Activated naive CD4-positive, alpha-beta T cell treated with anti-CD3 and anti-CD28 coated beads, Interleukin-2, amount 50 U/mL, for 72 hours (primary cell): ENCODE measurements around the gene MIB1. TPM values are rescaled to one million over a fixed set of nuclear protein-coding genes. Genes with fewer than 3 reads are reported as not detected.

Experiments
- ATAC-seq, 2 donors: fragments of 150-1000 bp; cut with Tn5 transposase; 2 replicates each; pipeline ENCODE4 v1.10.0; 2021; ENCODE audit warnings: mild to moderate bottlenecking in 2 of 2, moderate library complexity in 2 of 2
- DNase-seq, 2 donors: peaks; one replicate each; pipeline ENCODE4 v3.0.0; 2021 to 2022; ENCODE audit warnings: low spot score in 2 of 2
- H3K27ac Mint-ChIP-seq, 2 donors: one replicate each; pipeline ENCODE4 v1.8.0; 2022; ENCODE audit warnings: mild to moderate bottlenecking in 2 of 2, mixed read lengths in 2 of 2
- H3K36me3 Mint-ChIP-seq, 2 donors: one replicate each; pipeline ENCODE4 v1.8.0; 2022; ENCODE audit warnings: mixed read lengths in 2 of 2
- H3K9me3 Mint-ChIP-seq, 2 donors: one replicate each; pipeline ENCODE4 v1.8.0; 2022; ENCODE audit warnings: mixed read lengths in 2 of 2
- total RNA-seq, 2 donors: library from RNA; stranded (reverse); gene quantifications; one replicate each; pipeline ENCODE4 v1.2.3, GENCODE V29; 2022

Gene MIB1
- total RNA-seq, 2 donors from 2014 or later = 32.5 to 43.7 TPM

DNA sequence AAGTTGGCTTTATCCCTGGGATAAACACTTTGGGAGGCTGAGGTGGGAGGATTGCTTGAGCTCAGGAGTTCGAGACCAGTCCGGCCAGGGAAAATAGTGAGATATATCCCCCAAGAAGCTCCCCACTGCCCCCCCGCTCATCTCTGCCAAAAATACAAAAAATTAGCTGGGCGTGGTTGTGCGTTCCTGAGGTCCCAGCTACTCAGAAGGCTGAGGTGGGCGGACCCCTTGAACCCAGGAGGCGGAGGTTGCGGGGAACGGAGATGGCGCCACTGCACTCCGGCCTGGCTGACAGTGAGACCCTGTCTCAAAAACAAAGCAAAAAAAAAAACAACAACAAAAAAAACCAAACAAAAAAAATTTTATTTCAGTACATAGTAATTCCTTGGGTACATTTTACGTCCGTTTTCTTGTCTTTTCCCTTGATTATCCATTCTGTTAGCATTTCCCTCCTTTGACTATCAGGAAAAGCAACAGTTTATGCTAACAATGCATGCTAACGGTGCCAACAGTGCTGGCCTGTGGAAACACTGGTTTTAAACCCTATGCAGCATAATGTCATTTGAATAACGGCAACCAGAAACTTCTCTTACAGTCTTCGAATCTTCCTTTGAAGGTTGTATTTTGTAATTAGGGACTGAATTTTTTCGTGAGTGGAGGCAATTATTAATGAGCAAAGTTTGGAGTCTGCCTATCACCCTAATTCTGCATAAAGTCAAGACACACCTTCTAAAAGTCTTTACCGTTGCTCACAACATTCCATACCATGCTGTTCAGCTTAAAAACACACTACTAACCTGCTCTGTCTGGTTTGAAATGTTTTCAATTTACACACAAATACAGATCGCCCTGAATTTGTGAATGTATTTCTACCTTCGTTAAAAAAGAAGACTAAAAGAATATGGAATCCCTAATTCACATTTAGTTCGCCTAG, 721 bp upstream of the MIB1 start:
- DNase-seq (no peak), ATAC-seq (peak; percentile 2 to 6)
- peaks cover 9 to 10% of the 10 kb centered on the region in 2 donors for H3K36me3 Mint-ChIP-seq
- H3K9me3 Mint-ChIP-seq = peaks cover 8% of the 10 kb centered on the region in 2 donors
- peak overlapping the region in 1 of 2 donors; percentile 92 for H3K27ac Mint-ChIP-seq

DNA sequence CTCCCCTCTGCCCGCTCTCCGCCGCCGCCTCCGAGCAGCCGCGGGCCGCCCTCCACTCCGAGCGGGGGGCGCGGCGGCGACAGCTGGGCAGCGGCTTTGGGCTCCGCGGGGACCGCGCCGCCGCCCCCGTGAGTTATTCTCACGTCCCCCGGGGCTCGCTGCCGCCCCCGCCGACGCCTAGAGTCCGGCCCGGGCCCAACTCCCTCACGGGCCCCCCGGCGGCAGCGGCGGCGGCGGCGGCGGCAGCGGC, 645 bp downstream of the MIB1 start:
- H3K9me3 Mint-ChIP-seq = peaks cover 5 to 6% of the 10 kb centered on the region in 2 donors
- DNase-seq (no peak), ATAC-seq (no peak)
- peaks cover 6% of the 10 kb centered on the region in 2 donors for H3K36me3 Mint-ChIP-seq
- H3K27ac Mint-ChIP-seq = no peak overlapping the region

DNA sequence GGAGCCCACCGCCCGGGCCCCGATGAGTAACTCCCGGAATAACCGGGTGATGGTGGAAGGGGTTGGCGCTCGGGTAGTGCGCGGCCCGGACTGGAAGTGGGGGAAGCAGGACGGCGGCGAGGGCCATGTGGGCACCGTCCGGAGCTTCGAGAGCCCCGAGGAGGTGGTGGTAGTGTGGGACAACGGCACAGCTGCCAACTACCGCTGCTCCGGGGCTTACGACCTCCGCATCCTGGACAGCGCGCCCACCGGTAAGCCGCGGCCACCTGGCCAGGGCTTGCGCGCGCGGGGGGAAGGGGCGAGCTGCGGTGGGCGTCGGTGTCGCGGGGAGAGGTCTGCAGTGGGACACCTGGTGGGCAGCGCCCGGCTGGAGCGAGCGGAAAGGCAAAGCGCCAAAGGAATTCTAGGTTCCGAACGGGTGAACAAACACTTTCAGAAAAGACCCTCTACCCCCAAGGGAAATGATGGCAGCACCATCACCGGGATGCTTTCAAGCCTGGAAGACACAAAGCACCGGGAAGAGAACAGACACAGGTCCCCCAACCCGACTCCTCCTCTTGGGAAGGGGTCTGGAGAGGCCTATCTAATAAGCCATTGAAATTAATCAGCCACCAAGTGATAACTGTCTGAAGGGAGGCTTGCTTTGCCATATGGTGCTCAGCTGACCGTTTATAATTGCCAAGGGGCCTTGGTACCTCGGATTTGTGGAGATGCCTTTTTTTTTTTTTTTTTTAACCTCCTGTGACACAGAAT, 1.1 kb downstream of the MIB1 start:
- DNase-seq (peak; percentile 32 to 60), ATAC-seq (peak in 1 of 2 donors; percentile 7)
- peaks cover under 1% of the 10 kb centered on the region in 2 donors for H3K36me3 Mint-ChIP-seq
- H3K9me3 Mint-ChIP-seq = peaks cover 0 to under 1% of the 10 kb centered on the region in 2 donors
- H3K27ac Mint-ChIP-seq = peak overlapping the region; percentile 4 to 41

DNA sequence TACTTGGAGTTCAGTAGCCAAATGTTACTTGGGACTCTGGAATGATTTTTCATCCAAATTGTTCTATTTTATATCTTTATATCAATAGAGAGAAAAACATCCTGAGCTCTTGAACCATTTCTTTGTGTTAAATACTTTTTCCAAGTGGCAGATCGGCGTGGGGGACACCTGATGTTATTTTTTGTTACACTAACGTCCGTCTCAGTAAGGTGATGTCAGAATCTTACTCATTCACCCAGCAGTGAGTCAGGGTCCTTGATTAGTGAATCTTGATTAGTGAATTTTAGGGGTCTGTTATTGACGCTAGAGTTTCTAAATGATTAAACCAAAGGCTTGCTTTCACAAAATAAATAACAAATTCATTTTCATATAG, 1.7 kb downstream of the MIB1 start:
- H3K36me3 Mint-ChIP-seq = no peaks in the 10 kb centered on the region
- H3K27ac Mint-ChIP-seq = peak overlapping the region; percentile 4 to 41
- H3K9me3 Mint-ChIP-seq = no peaks in the 10 kb centered on the region
- ATAC-seq (no peak), DNase-seq (no peak)

DNA sequence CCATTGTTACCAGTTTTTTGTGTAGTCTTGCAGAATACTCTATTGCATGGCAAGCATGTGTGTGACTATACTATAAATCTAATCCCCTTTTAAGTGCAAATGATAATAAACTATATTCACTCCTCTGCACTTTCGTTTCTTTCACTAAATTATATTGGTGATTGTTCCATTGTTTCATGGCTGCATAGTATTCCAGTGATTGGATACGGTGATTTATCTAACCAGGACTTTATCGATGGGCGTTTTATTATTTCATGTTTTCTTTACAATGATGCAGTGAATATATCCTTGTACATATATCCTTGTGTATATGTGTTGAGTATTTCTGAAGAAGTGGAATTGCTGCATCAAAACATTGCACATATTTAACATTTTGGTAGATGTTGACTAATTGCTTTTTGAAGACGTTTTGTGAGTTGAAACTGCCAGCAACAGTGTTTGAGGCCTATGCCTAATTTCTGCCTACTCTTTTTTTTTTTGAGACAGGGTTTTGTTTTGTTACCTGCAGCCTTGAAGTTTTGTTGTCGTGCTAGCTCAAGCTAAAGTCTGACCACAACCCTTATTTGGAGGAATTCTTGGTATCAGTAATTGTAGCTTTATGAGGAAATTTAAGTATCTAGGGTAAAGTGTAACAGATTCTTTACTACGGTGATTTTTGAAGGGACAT, 2.7 kb downstream of the MIB1 start:
- ATAC-seq = no peak

DNA sequence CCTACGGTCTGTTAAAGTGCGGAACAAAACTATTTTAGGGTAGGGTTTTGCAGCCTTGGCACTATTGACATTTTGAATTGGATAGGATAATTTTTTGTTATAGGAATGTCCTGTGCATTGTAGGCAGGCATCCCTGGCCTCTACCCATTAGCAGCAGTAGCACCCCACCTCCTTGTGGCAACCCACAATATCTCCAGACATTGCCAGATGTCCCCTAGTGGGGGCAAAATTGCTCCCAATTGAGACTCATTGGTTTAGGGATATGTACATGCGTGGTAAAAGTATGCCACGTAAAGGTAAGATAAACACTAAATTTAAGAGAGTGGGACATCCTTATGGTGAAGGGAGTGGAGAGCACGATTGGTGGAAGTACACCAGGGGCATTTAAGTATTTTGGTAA, 4.6 kb downstream of the MIB1 start:
- no peak for DNase-seq
- H3K9me3 Mint-ChIP-seq = no peaks in the 10 kb centered on the region
- H3K36me3 Mint-ChIP-seq = no peaks in the 10 kb centered on the region
- H3K27ac Mint-ChIP-seq = no peak overlapping the region
- ATAC-seq = no peak

More for the DNA sequence above, 2.7 kb downstream of the MIB1 start:
- Mint-ChIP-seq H3K36me3 (no peaks in the 10 kb centered on the region), H3K27ac (peak overlapping the region in 1 of 2 donors; percentile 67), H3K9me3 (no peaks in the 10 kb centered on the region)
- no peak for DNase-seq

DNA sequence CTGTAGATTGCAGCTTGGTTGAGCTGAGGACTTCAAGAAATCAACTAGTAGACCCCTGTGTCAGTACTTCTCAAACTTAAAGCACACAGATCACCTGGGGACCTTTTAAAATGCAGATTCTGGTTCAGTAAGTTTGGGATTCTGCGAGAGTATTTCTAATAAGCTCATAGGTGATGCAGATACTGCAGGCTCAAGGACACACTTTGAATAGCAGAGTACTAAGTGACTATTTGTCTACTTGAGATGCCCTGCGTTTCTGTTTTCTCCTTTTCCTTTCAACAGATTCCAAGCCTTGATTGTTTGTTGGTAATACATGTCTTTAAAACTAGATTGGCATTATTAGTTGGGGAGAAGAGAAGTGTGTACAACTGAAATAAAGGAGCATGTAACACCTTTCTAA, 6.7 kb downstream of the MIB1 start:
- ATAC-seq = no peak
- H3K36me3 Mint-ChIP-seq = no peaks in the 10 kb centered on the region
- no peak for DNase-seq
- no peaks in the 10 kb centered on the region for H3K9me3 Mint-ChIP-seq
- H3K27ac Mint-ChIP-seq = no peak overlapping the region

DNA sequence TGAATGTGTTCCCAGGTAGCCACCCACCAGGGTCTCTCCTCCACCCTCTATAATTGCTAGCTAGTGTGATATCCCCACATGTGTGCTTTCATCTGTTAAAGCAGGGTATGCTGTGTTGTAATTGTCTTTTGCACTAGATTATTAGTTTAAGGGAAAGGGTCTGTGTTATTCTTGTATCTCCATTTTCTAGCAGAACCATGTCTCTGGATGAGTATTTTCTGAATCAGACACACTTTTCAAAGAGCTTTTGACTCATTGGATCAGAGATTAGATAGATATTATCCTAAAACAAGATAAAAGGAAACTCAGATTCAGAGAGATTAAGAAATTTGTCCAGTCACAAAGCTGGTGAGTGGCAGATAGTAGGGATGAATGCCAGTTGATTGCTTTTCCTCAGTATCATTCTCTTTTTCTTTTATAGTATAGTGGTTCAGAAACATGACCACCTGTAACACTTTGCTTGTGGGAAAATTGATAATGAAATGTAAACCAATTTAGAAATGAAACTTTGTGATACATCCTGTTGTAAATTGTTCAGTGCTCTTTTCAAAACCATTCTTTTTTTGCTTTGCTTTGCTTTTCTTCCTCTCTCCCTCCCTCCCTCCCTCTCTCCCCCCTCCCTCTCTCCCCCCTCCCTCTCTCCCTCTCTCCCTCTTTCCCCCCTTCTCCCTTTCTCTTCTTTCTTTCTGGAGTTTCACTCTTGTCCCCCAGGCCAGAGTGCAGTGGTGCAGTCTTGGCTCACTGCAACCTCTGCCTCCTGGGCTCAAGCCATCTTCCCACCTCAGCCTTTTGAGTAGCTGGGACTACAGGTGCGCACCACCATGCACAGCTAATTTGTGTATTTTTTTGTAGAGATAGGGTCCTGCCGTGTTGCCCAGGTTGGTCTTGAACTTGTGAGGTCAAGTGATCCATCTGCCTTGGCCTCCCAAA, 7.4 kb downstream of the MIB1 start:
- Mint-ChIP-seq H3K27ac (peak overlapping the region in 1 of 2 donors; percentile 16), H3K36me3 (no peaks in the 10 kb centered on the region)
- ATAC-seq = peak; percentile 43 to 46

DNA sequence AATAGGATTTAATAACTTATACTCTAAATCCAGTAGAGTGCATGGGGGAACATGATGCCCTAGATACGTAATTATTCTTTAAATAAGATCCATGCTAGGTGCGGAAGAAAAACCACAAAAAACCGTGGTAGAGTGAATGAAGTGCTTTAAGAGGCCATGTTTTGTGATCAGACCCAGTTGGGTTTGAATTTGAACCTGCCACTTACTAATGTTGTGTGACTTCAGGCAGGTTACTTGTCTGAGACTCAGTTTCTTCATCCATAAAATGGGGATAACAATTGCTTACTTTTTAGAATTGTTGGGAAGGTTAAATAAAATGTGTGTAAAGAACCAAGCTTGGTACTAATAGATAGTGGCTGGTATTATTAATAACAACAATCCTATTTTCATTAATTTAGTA, 17.2 kb downstream of the MIB1 start:
- ATAC-seq (no peak), DNase-seq (no peak)
- Mint-ChIP-seq H3K27ac (no peak overlapping the region), H3K36me3 (no peaks in the 10 kb centered on the region), H3K9me3 (no peaks in the 10 kb centered on the region)

More for the DNA sequence above, 7.4 kb downstream of the MIB1 start:
- DNase-seq = no peak
- no peaks in the 10 kb centered on the region for H3K9me3 Mint-ChIP-seq

DNA sequence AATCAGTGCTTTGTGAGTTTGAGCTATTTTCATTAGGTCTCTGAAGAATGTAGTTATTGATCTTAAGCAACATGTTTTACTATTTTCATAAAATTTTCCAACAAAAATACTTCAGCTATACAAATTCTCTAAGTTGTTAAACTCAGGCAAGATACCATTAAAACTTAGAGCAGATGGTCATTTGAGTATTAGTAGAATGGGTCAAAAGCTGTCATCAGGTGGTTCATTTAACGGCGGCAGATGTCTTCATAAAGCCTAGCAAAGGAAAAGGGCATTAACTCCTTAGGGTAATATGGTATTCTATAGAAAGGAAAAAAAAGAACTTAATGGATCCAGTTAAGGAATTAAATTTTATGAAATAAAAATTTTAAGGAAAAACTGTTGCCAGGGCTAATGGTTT, 19.2 kb downstream of the MIB1 start:
- no peak overlapping the region for H3K27ac Mint-ChIP-seq

DNA sequence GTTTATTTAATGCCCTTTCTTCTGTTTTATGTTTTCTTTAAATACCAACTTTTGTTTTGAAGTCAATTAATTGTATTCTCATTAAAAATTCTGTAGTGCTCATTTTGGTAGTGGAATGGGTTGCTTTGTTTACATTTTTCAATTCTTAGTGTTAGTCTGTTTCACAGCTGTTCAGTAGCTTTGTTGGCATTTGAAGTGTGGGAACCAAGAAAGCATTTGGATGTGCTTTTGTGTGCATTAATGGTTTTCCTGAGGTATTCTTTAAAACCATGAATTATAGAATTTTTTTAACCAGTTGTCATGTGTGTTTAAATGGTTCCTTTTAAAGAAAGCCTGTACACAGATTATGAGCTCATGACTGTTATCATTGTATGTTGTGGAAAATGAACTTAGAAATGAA, 19.7 kb downstream of the MIB1 start:
- Mint-ChIP-seq H3K36me3 (peaks cover 0 to 3% of the 10 kb centered on the region in 2 donors), H3K27ac (no peak overlapping the region), H3K9me3 (no peaks in the 10 kb centered on the region)
- ATAC-seq (no peak), DNase-seq (no peak)

More for the DNA sequence above, 19.2 kb downstream of the MIB1 start:
- DNase-seq (no peak), ATAC-seq (no peak)
- Mint-ChIP-seq H3K9me3 (no peaks in the 10 kb centered on the region), H3K36me3 (no peaks in the 10 kb centered on the region)

DNA sequence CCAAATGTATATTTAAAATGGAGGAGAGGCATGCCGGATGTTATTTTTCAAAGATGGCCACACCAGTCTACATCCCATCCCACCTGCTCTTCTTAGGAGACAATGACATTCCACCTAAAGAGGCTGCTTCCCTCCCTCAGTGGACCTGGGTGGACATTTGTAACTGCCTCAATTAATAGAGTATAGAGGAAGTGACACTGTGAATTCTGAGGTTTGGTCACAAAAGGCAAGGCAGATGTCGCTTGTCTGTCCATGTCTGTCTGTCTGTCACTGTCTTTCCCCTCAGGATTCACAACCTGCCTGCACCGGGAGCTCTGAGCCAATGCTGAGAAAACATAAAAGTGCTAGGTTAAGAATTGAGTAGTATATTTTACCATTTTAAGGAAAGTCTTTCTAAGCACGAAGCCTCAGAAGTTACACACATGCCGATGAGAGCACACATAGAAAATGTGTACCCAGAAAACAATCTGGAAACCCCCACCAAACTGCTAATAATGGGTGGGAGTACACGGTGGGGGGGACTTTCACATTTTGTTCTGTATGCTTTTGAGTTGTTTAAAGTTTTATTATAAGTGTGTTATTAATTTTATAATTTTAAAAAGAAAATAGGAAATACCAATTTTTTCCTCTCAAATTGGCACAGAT, 21.0 kb downstream of the MIB1 start:
- ATAC-seq (no peak), DNase-seq (no peak)
- Mint-ChIP-seq H3K36me3 (peaks cover 9 to 16% of the 10 kb centered on the region in 2 donors), H3K27ac (no peak overlapping the region), H3K9me3 (no peaks in the 10 kb centered on the region)

DNA sequence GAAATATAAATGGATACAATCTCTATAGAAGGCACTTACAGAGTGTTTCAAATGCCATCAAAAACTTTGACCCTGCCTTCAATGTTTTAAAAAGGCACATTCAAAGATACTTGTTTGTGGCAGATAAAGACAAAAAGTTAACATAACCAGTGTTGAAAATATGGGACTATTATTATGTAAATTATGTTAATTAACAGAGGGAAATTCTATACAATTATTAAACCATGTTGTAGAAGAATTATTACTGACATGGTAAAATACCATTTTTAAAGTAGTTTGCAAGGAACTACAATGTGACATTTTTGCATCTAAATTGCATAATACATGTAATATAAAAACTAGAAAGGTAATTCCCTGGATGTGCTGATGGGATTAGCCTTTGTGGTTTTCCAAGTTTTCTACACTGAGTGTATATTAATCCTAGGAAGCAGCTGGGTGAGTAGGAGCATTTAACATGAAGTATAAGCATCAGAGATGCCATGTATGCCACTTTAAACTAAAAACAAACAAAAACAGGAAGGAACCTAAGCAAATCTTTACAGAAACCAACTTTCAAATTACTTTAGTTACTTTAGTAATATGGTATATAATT, 21.7 kb downstream of the MIB1 start:
- no peak for DNase-seq
- ATAC-seq = no peak
- Mint-ChIP-seq H3K27ac (no peak overlapping the region), H3K9me3 (no peaks in the 10 kb centered on the region), H3K36me3 (peaks cover 10 to 21% of the 10 kb centered on the region in 2 donors)

DNA sequence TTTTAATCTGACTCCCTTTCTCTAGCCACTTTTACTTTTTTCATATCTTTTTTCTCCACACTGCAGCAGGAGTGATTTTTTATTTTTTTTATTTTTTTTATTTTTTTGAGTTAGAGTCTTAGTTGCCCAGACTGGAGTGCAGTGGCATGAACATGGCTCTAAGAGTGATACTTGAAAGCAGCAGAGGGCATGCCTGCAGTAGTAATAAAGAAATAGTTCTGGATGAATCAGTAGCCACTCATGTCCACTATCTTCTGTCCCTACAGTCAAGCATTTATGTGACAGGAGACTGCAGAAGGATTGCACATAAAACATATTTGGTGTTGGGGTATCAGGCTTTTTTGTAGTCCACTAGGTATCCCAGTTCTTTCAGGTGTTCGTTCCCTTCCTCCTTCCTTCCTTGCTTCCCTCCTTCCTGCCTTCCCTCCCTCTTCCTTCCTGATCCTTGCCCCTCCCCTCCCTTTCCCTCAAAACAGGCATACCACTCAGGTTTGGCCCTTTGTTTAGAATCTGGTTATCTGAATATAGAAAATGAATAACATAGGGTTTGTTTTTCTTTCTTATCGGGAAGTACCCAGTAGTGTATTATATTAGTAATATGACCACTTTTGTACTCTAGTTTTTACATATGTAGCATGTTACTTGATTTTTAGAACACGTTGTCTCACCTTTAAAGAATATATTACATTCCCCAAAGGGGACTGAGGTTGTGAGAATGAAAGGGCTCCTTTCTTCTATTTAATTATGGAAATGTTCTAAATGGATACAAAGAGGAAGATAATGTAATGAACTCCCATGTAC, 23.5 kb downstream of the MIB1 start:
- no peak for ATAC-seq
- Mint-ChIP-seq H3K36me3 (peaks cover 13 to 21% of the 10 kb centered on the region in 2 donors), H3K9me3 (no peaks in the 10 kb centered on the region), H3K27ac (no peak overlapping the region)
- no peak for DNase-seq

DNA sequence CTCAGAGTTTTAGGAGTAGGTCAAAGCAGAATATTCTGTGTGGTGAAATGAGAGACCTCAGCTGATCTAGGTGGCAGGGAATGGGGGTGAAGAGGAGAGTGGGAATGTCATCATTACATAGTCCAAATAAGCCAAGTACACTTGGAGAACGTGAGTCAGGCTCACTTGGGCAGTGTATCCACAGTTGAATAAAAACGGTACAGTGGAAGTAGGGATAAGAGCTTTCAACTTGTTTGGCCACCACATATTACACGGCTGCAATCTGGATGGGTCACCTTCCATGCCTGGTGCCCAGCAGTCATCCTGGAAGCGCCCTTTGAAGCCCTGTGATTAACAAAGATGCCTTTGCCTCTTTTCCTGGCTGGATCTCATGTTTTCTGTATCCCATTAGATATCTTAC, 28.6 kb downstream of the MIB1 start:
- Mint-ChIP-seq H3K36me3 (peaks cover 13 to 27% of the 10 kb centered on the region in 2 donors), H3K9me3 (no peaks in the 10 kb centered on the region), H3K27ac (peak overlapping the region in 1 of 2 donors; percentile 56)
- DNase-seq (no peak), ATAC-seq (no peak)
